H9 (cell line): ENCODE measurements around the gene RHBDD1. TPM values are rescaled to one million over a fixed set of nuclear protein-coding genes. Genes with fewer than 3 reads are reported as not detected.

Experiments used
- DNase-seq: peaks from one replicate; pipeline ENCODE4 v3.0.0-alpha.2; 2017
- H2AFZ ChIP-seq: one replicate; pipeline ENCODE4 v1.6.1; 2013; ENCODE audit warnings: mild to moderate bottlenecking, low read length, control low read depth, moderate library complexity
- H2AK5ac ChIP-seq: 2 replicates; pipeline ENCODE4 v1.6.1; 2013; ENCODE audit warnings: low read length, control low read depth, mixed read lengths; ENCODE audit not compliant: insufficient read length
- H2BK120ac ChIP-seq: one replicate; pipeline ENCODE4 v1.6.1; 2013; ENCODE audit warnings: low read depth, mild to moderate bottlenecking, low read length, control low read depth, inconsistent platforms; ENCODE audit not compliant: poor library complexity, severe bottlenecking
- H2BK12ac ChIP-seq: 2 replicates; pipeline ENCODE4 v1.6.1; 2013; ENCODE audit warnings: low read length, control low read depth, mixed read lengths, low read depth; ENCODE audit not compliant: insufficient read length
- H2BK15ac ChIP-seq: 2 replicates; pipeline ENCODE4 v1.6.1; 2013; ENCODE audit warnings: low read depth, low read length, control low read depth
- H2BK20ac ChIP-seq: one replicate; pipeline ENCODE4 v1.6.1; 2013; ENCODE audit warnings: low read depth, mild to moderate bottlenecking, low read length, control low read depth, inconsistent platforms; ENCODE audit not compliant: poor library complexity, severe bottlenecking
- H2BK5ac ChIP-seq: 2 replicates; pipeline ENCODE4 v1.6.1; 2013; ENCODE audit warnings: low read length, control low read depth, mixed read lengths; ENCODE audit not compliant: insufficient read length
- H3K14ac ChIP-seq: 2 replicates; pipeline ENCODE4 v1.6.1; 2013; ENCODE audit warnings: low read length, control low read depth; ENCODE audit not compliant: insufficient read depth
- H3K18ac ChIP-seq: 2 replicates; pipeline ENCODE4 v1.6.1; 2013; ENCODE audit warnings: low read depth, mild to moderate bottlenecking, mixed read lengths, low read length, control low read depth; ENCODE audit not compliant: insufficient read length
- H3K23ac ChIP-seq: 2 replicates; pipeline ENCODE4 v1.6.1; 2013; ENCODE audit warnings: low read length, control low read depth, mixed read lengths, low read depth; ENCODE audit not compliant: insufficient read length
- H3K23me2 ChIP-seq: 2 replicates; pipeline ENCODE4 v1.6.1; 2013; ENCODE audit warnings: low read depth, mild to moderate bottlenecking, mixed read lengths, low read length, control low read depth; ENCODE audit not compliant: insufficient read length, poor library complexity, severe bottlenecking
- H3K27ac ChIP-seq: 2 replicates; pipeline ENCODE4 v1.5.1; 2013; ENCODE audit warnings: low read length, control low read depth, mixed read lengths, low read depth; ENCODE audit not compliant: insufficient read length
- H3K27me3 ChIP-seq: 2 replicates; pipeline ENCODE4 v1.6.1; 2013; ENCODE audit warnings: low read length, control low read depth, inconsistent platforms; ENCODE audit not compliant: insufficient read depth
- H3K4ac ChIP-seq: 2 replicates; pipeline ENCODE4 v1.6.1; 2013; ENCODE audit warnings: low read depth, mild to moderate bottlenecking, control low read depth, inconsistent platforms, low read length, moderate library complexity
- H3K4me1 ChIP-seq: 2 replicates; pipeline ENCODE4 v1.6.1; 2013; ENCODE audit warnings: low read length, control low read depth, inconsistent platforms; ENCODE audit not compliant: insufficient read depth
- H3K4me2 ChIP-seq: 2 replicates; pipeline ENCODE4 v1.6.1; 2013; ENCODE audit warnings: low read length, control low read depth, mixed read lengths; ENCODE audit not compliant: insufficient read length, insufficient read depth
- H3K56ac ChIP-seq: 2 replicates; pipeline ENCODE4 v1.6.1; 2013; ENCODE audit warnings: low read depth, mild to moderate bottlenecking, mixed read lengths, low read length, control low read depth; ENCODE audit not compliant: insufficient read length
- H3K79me1 ChIP-seq: 2 replicates; pipeline ENCODE4 v1.6.1; 2013; ENCODE audit warnings: low read depth, mild to moderate bottlenecking, moderate library complexity, low read length, control low read depth, inconsistent platforms; ENCODE audit not compliant: insufficient read depth, poor library complexity, severe bottlenecking
- H3K79me2 ChIP-seq: 2 replicates; pipeline ENCODE4 v1.6.1; 2013; ENCODE audit warnings: low read length, control low read depth, inconsistent platforms; ENCODE audit not compliant: insufficient read depth
- H3K9ac ChIP-seq: 2 replicates; pipeline ENCODE4 v1.6.1; 2013; ENCODE audit warnings: low read length, control low read depth, mixed read lengths; ENCODE audit not compliant: insufficient read length; ENCODE audit errors: extremely low read depth
- H3K9me3 ChIP-seq: one replicate; pipeline ENCODE4 v1.6.1; 2013; ENCODE audit warnings: low read depth, low read length, inconsistent platforms; ENCODE audit not compliant: control insufficient read depth
- H3T11ph ChIP-seq: one replicate; pipeline ENCODE4 v1.6.1; 2013; ENCODE audit warnings: mild to moderate bottlenecking, low read length, control low read depth, inconsistent platforms
- H4K20me1 ChIP-seq: one replicate; pipeline ENCODE4 v1.6.1; 2013; ENCODE audit not compliant: control insufficient read depth, insufficient read length, insufficient read depth
- H4K5ac ChIP-seq: 2 replicates; pipeline ENCODE4 v1.6.1; 2013; ENCODE audit warnings: low read depth, mild to moderate bottlenecking, mixed read lengths, low read length, control low read depth; ENCODE audit not compliant: insufficient read length
- H4K8ac ChIP-seq: replicated peaks from 2 replicates; pipeline ENCODE4 v1.6.1; 2013; ENCODE audit warnings: low read length, control low read depth, mixed read lengths, low read depth; ENCODE audit not compliant: insufficient read length
- H4K91ac ChIP-seq: 2 replicates; pipeline ENCODE4 v1.6.1; 2013; ENCODE audit warnings: low read depth, mild to moderate bottlenecking, moderate library complexity, mixed read lengths, low read length, control low read depth; ENCODE audit not compliant: insufficient read length
- H3K27ac Mint-ChIP-seq, 3 experiments: 2 replicates in 2 of 3; 3 replicates in 1 of 3; pipeline ENCODE4 v1.8.0; 2020 to 2021; ENCODE audit warnings: mixed read lengths in 3 of 3, mild to moderate bottlenecking in 1 of 3, moderate library complexity in 1 of 3
- H3K27me3 Mint-ChIP-seq: 2 replicates; pipeline ENCODE4 v1.8.0; 2021; ENCODE audit warnings: low read depth, mild to moderate bottlenecking, moderate library complexity, mixed read lengths
- H3K36me3 Mint-ChIP-seq, 3 experiments: 2 replicates in 2 of 3; 3 replicates in 1 of 3; pipeline ENCODE4 v1.8.0; 2020 to 2021; ENCODE audit warnings: low read depth in 3 of 3, mixed read lengths in 3 of 3; ENCODE audit not compliant: insufficient read depth in 1 of 3
- H3K4me1 Mint-ChIP-seq, 2 experiments: 2 replicates each; pipeline ENCODE4 v1.8.0; 2020; ENCODE audit warnings: mixed read lengths in 2 of 2
- H3K4me3 Mint-ChIP-seq, 2 experiments: 2 replicates in 1 of 2; 3 replicates in 1 of 2; pipeline ENCODE4 v1.8.0; 2020 to 2021; ENCODE audit warnings: mild to moderate bottlenecking in 2 of 2, mixed read lengths in 2 of 2, moderate library complexity in 1 of 2
- H3K9me3 Mint-ChIP-seq, 2 experiments: 2 replicates in 1 of 2; 3 replicates in 1 of 2; pipeline ENCODE4 v1.8.0; 2020; ENCODE audit warnings: mild to moderate bottlenecking in 2 of 2, mixed read lengths in 2 of 2, moderate library complexity in 1 of 2
- CTCF ChIP-seq: fragments of 200-600 bp; sonication (generic); conservative IDR thresholded peaks from 3 replicates; pipeline ENCODE4 v1.8.0; 2021; ENCODE audit warnings: antibody characterized with exemption, mild to moderate bottlenecking
- WGBS: extraction: QIAGEN DNeasy Blood & Tissue Kit; methylation state at CpG from one replicate; pipeline ENCODE4 v1.1.7; 2013; ENCODE audit warnings: missing lambda C conversion rate, low lambda C conversion rate, mixed read lengths; ENCODE audit not compliant: insufficient read length; ENCODE audit errors: extremely low coverage; 5-methylcytosine and 5-hydroxymethylcytosine counted together
- total RNA-seq: library from RNA; stranded (reverse); gene quantifications from 2 replicates; pipeline ENCODE4 v1.2.1, GENCODE V29; 2021

RHBDD1 gene
- total RNA-seq, 1 experiment from 2014 or later = 24.9 TPM

DNA sequence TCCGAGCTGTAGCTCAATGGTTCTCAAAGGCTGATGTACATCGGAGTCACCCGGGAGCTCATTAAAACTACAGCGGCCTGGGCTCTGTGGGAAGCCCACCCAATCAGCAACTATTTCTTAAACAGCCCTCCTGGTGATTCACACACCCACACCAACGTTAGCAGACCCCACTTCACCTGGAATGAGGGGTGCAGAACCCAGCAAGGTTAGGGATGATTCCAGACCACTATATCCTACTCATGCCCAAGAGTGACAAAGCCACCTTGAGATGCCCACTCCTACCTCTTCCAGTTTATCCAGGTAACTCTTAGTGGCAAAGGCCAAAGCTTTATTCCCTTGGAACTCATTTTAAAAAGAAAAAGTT, 149.7 kb downstream of the RHBDD1 start:
- Histone ChIP-seq H2BK5ac (no peak overlapping the region), H2BK120ac (no peak overlapping the region), H3K79me2 (no peaks in the 10 kb centered on the region), H3K14ac (no peak overlapping the region), H2AK5ac (no peak overlapping the region), H3K79me1 (no peaks in the 10 kb centered on the region), H3K9me3 (no peaks in the 10 kb centered on the region), H4K5ac (no peak overlapping the region), H3K27me3 (no peaks in the 10 kb centered on the region), H3K18ac (no peak overlapping the region), H2BK12ac (no peak overlapping the region), H2BK20ac (no peak overlapping the region), H3K4me2 (no peak overlapping the region), H2AFZ (no peak overlapping the region), H3K4me1 (peaks cover 6% of the 10 kb centered on the region; the same call in 1 of the 2 replicates), H4K20me1 (no peaks in the 10 kb centered on the region), H2BK15ac (no peak overlapping the region), H3T11ph (no peak overlapping the region), H3K23me2 (no peaks in the 10 kb centered on the region), H3K56ac (no peak overlapping the region), H4K8ac (no peak overlapping the region), H3K23ac (no peak overlapping the region), H3K4ac (no peak overlapping the region), H3K9ac (no peak overlapping the region), H3K27ac (no peak overlapping the region), H4K91ac (no peak overlapping the region)
- H3K9me3 Mint-ChIP-seq = no peaks in the 10 kb centered on the region
- no peaks in the 10 kb centered on the region for H3K27me3 Mint-ChIP-seq
- no peak overlapping the region for H3K4me3 Mint-ChIP-seq
- no peak for TF ChIP-seq CTCF
- H3K36me3 Mint-ChIP-seq = no peaks in the 10 kb centered on the region
- no peak overlapping the region for H3K27ac Mint-ChIP-seq
- WGBS = no CpG with 5 or more reads among the region's 5 CpGs
- H3K4me1 Mint-ChIP-seq = peaks cover 11% of the 10 kb centered on the region in 2 experiments
- no peak for DNase-seq
